ENCODE data around the gene NAV2.

DNA sequence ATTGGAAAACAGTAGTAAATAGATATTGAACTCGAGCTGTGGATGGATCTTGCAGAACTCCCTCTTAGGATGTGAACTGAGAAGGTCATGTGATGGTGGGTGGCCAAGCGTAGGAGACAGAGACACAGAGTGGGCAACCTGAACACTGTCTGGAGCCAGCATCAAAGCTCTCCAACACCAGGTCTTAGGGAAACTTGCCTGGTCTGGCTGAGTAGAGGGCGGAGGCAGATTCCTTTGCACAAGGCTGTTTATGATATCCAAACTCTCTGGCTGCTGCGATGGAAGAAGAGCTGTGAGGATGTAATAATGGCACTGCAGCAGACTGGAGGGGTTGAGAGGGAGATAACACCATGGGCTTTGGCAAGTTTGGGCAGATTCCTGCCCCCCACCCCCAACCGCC, 10.1 kb downstream of the NAV2 start:
- TF ChIP-seq EZH2 (optimal IDR thresholded peaks at IDR 0.05; ENCODE audit: low read depth, low read length) = no peak
- TF ChIP-seq CTCF (IDR thresholded peaks at IDR 0.05; ENCODE audit: low read length) = no peak
